Endothelial cell of umbilical vein (primary cell): ENCODE data around the gene DYNC1H1. TPM values are rescaled to one million over a fixed set of nuclear protein-coding genes. Genes with fewer than 3 reads are reported as not detected.

Experiments used
- BruUV-seq: library from RNA; stranded (reverse); fragments of 400-500 nt; replicated peaks from 2 replicates; lab custom pipeline; 2021; lab: Mats Ljungman, UMichigan
- CTCF ChIA-PET: fragments of 300-600, 350-600 bp; sonication (Branson Sonifier 250); formaldehyde crosslinking; loops from one replicate; lab custom pipeline; 2021; ENCODE audit warnings: antibody characterized with exemption, inconsistent platforms; lab: Charles Lee
- POLR2A ChIA-PET: fragments of 300-600, 350-600 bp; sonication (Branson Sonifier 250); formaldehyde crosslinking; loops from one replicate; lab custom pipeline; 2021; ENCODE audit warnings: antibody characterized with exemption, inconsistent platforms; lab: Charles Lee
- DNase-seq: peaks from one replicate; pipeline ENCODE4 v3.0.0-alpha.2; 2011; ENCODE audit warnings: low read depth, low spot score
- FAIRE-seq: peaks from 2 replicates; lab custom pipeline; 2011; peaks lifted over from hg19 to GRCh38; lab: Jason Lieb, UNC
- H2AFZ ChIP-seq: 2 replicates; pipeline ENCODE4 v1.6.0; 2012; ENCODE audit warnings: low read depth, low read length, control low read depth, inconsistent platforms
- H3K27ac ChIP-seq: 2 replicates; pipeline ENCODE4 v1.5.1; 2011; ENCODE audit warnings: low read depth, mild to moderate bottlenecking, control low read depth, low read length, moderate library complexity; ENCODE audit not compliant: insufficient read depth
- H3K27me3 ChIP-seq, 2 experiments: 2 replicates each; pipeline versions ENCODE4 v1.6.0 to v1.6.1; 2011; ENCODE audit warnings: low read length in 2 of 2, mixed read lengths in 1 of 2; ENCODE audit not compliant: control insufficient read depth in 2 of 2, insufficient read depth in 2 of 2
- H3K36me3 ChIP-seq, 2 experiments: 2 replicates in 1 of 2; 3 replicates in 1 of 2; pipeline ENCODE4 v1.5.1; 2011; ENCODE audit warnings: low read length in 2 of 2, mild to moderate bottlenecking in 1 of 2, moderate library complexity in 1 of 2; ENCODE audit not compliant: control insufficient read depth in 2 of 2, insufficient read depth in 2 of 2; ENCODE audit errors: extremely low read depth in 1 of 2
- H3K4me1 ChIP-seq: 3 replicates; pipeline ENCODE4 v1.5.1; 2011; ENCODE audit warnings: mild to moderate bottlenecking, low read length; ENCODE audit not compliant: control insufficient read depth, insufficient read depth; ENCODE audit errors: extremely low read depth
- H3K4me2 ChIP-seq: 2 replicates; pipeline ENCODE4 v1.6.1; 2011; ENCODE audit warnings: low read length, control low read depth, mixed read lengths; ENCODE audit not compliant: insufficient read depth
- H3K4me3 ChIP-seq, 3 experiments: fragments of 200-600 bp in 1 of 3; sonication (generic), shearing (Covaris generic) in 1 of 3; replicated peaks in 1 of 3; 2 replicates each; pipeline ENCODE4 v1.5.1; 2011 to 2016; ENCODE audit warnings: control low read depth in 3 of 3, low read length in 3 of 3, mild to moderate bottlenecking in 2 of 3, inconsistent platforms in 1 of 3, low read depth in 1 of 3, moderate library complexity in 1 of 3; ENCODE audit not compliant: insufficient read depth in 1 of 3
- H3K79me2 ChIP-seq: 2 replicates; pipeline ENCODE4 v1.6.0; 2012; ENCODE audit warnings: low read length, inconsistent platforms; ENCODE audit not compliant: control insufficient read depth, insufficient read depth
- H3K9ac ChIP-seq: replicated peaks from 2 replicates; pipeline ENCODE3; 2011; ENCODE audit warnings: low read length, control low read depth; ENCODE audit not compliant: insufficient read depth; ENCODE audit errors: extremely low read depth
- H3K9me1 ChIP-seq: replicated peaks from 3 replicates; pipeline ENCODE4 v1.6.0; 2011; ENCODE audit warnings: mild to moderate bottlenecking, low read length; ENCODE audit not compliant: control insufficient read depth, insufficient read depth; ENCODE audit errors: extremely low read depth
- H3K9me3 ChIP-seq: replicated peaks from 2 replicates; pipeline ENCODE4 v1.5.1; 2012; ENCODE audit warnings: low read length, inconsistent platforms; ENCODE audit not compliant: control insufficient read depth, insufficient read depth
- H4K20me1 ChIP-seq: replicated peaks from 2 replicates; pipeline ENCODE3; 2011; ENCODE audit warnings: mild to moderate bottlenecking, low read length; ENCODE audit not compliant: control insufficient read depth, insufficient read depth; ENCODE audit errors: extremely low read depth
- EZH2 ChIP-seq: IDR thresholded peaks from 2 replicates; pipeline ENCODE4 v1.6.1; 2012; ENCODE audit warnings: borderline replicate concordance, low read depth, mild to moderate bottlenecking, moderate library complexity, low read length, inconsistent platforms; ENCODE audit not compliant: severe bottlenecking
- FOS ChIP-seq: IDR thresholded peaks from 2 replicates; pipeline ENCODE4 v1.6.1; 2011; ENCODE audit warnings: mild to moderate bottlenecking, low read length, moderate library complexity, borderline replicate concordance; ENCODE audit not compliant: insufficient read depth
- GATA2 ChIP-seq: IDR thresholded peaks from 2 replicates; pipeline ENCODE4 v1.7.0; 2011; ENCODE audit warnings: low read depth, mild to moderate bottlenecking, moderate library complexity, mixed read lengths, low read length; ENCODE audit not compliant: insufficient read length, insufficient read depth
- JUN ChIP-seq: IDR thresholded peaks from 2 replicates; pipeline ENCODE4 v1.6.1; 2011; ENCODE audit warnings: borderline replicate concordance, low read depth; ENCODE audit not compliant: insufficient read length, insufficient read depth
- MYC ChIP-seq: IDR thresholded peaks from one replicate; pipeline ENCODE4 v1.6.1; 2011; ENCODE audit warnings: mild to moderate bottlenecking, low read depth, low read length
- POLR2A ChIP-seq: IDR thresholded peaks from 2 replicates; pipeline ENCODE4 v1.6.1; 2012; ENCODE audit warnings: low read depth, mild to moderate bottlenecking, control low read depth, low read length
- POLR2AphosphoS5 ChIP-seq: IDR thresholded peaks from 2 replicates; pipeline ENCODE4 v1.6.1; 2012; ENCODE audit warnings: low read depth, mild to moderate bottlenecking, control low read depth, low read length, moderate library complexity; ENCODE audit not compliant: insufficient read depth
- dilution Hi-C: fragments of 300-500 bp; cut with MboI; formaldehyde crosslinking; loops from one replicate; pipeline ENCODE4 v1.15.0; 2019; ENCODE audit warnings: low sequenced_read_pairs; ENCODE audit not compliant: extremely low pct_ligation_motif_present
- intact Hi-C: fragments of 100-400 bp; cut with micrococcal nuclease; formaldehyde crosslinking; loops from one replicate; pipeline ENCODE4 v1.10.0; 2022
- polyA plus RNA-seq, 4 experiments: library from polyadenylated mRNA; depleted of rRNA in 3 of 4; stranded (reverse) in 3 of 4; unstranded in 1 of 4; fragments of >200 nt; gene quantifications; 2 replicates each; pipeline versions ENCODE4 v1.2.1 to v1.2.3, GENCODE V29; 2011 to 2012; ENCODE audit warnings: missing spikeins in 1 of 4
- total RNA-seq: library from RNA; stranded (reverse); gene quantifications from 2 replicates; pipeline ENCODE4 v1.2.3, GENCODE V29; 2021
- TF ChIP-seq, protein P1 (sequence below): IDR thresholded peaks from 2 replicates; pipeline ENCODE4 v1.6.1; 2011; ENCODE audit not compliant: insufficient read depth, insufficient read length

The DYNC1H1 gene
- total and polyA plus RNA-seq, 2 donors (not counting 3 experiments of a cell fraction or from before 2014, with no cell fraction given), result 254 to 648 TPM

DNA sequence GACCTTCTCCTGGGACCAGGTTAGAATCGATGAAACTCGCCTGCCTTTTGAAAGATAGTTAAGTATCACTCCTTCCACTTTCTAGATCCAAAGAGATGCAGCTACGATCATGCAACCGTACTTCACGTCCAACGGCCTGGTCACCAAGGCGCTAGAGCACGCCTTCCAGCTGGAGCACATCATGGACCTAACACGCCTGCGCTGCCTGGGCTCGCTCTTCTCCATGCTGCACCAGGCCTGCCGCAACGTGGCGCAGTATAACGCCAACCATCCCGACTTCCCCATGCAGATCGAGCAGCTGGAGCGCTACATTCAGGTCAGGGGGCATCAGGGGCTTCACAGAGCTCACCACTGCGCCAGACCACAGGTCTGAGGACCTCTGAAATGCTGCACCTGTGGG is 51.4 kb downstream of the DYNC1H1 start:
- DNase-seq (no peak), FAIRE-seq (no peak)
- Histone ChIP-seq H2AFZ (no peak overlapping the region), H3K4me3 (no peak overlapping the region), H3K4me2 (no peak overlapping the region), H3K27ac (no peak overlapping the region), H3K79me2 (no peaks in the 10 kb centered on the region), H3K27me3 (no peaks in the 10 kb centered on the region), H3K36me3 (peaks cover 58 to 77% of the 10 kb centered on the region in 2 experiments), H3K9me3 (no peaks in the 10 kb centered on the region), H4K20me1 (no peaks in the 10 kb centered on the region), H3K4me1 (no peaks in the 10 kb centered on the region), H3K9ac (no peak overlapping the region), H3K9me1 (no peaks in the 10 kb centered on the region)
- no TSS peak for BruUV-seq
- TF ChIP-seq GATA2 (no peak), JUN (no peak), FOS (no peak), POLR2AphosphoS5 (no peak)
- TF ChIP-seq, protein P1, sequence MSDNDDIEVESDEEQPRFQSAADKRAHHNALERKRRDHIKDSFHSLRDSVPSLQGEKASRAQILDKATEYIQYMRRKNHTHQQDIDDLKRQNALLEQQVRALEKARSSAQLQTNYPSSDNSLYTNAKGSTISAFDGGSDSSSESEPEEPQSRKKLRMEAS, result no peak
- intact Hi-C loops (no loop called here), dilution Hi-C loops (no loop called here)
- POLR2A ChIA-PET, result interaction anchor here (0.6 kb wide), 1 partner anchor 31 kb away, joined by 5 read pairs; no protein-coding TSS in a partner anchor
- CTCF ChIA-PET, result no interaction called here

DNA sequence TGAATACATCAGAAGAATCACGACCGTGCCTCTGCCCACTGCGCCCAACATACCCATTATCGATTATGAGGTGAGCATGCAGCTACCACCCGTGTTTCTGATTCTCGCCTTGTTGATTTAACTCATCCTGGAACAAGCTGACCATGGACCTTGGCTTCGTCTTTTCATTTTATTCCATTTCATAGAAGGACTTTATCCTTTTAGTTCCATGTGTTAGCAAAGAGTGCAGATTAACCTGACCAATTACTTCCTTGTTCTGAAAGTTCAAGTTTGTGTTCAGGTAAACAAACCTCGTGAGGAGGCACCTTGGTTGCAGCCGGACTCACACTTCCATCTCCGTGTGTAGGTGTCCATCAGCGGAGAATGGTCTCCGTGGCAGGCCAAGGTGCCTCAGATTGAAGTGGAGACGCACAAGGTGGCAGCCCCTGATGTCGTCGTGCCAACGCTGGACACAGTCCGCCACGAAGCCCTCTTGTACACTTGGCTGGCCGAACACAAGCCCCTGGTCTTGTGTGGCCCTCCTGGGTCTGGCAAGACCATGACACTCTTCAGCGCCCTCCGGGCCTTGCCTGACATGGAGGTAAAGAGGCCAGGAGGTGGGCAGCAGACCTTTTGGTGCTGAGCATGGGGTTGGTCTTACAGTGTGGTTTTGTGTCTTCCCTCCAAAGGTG is 52.2 kb downstream of the DYNC1H1 start:
- no peak overlapping the region for H3K4me3 ChIP-seq
- no peaks in the 10 kb centered on the region for H4K20me1 ChIP-seq
- peaks cover 57 to 76% of the 10 kb centered on the region in 2 experiments for H3K36me3 ChIP-seq
- CTCF ChIA-PET, result no interaction called here
- intact Hi-C loops, result no loop called here
- BruUV-seq, result TSS peak; percentile 83
- DNase-seq, result no peak
- no peak overlapping the region for H3K9ac ChIP-seq
- H3K9me1 ChIP-seq, result no peaks in the 10 kb centered on the region
- POLR2A ChIA-PET, result no interaction called here
- H3K27ac ChIP-seq, result no peak overlapping the region
- dilution Hi-C loops, result no loop called here
- TF ChIP-seq GATA2 (no peak), POLR2A (no peak), EZH2 (no peak), MYC (no peak), JUN (no peak)
- TF ChIP-seq, protein P1, result no peak
- no peaks in the 10 kb centered on the region for H3K9me3 ChIP-seq
- no peaks in the 10 kb centered on the region for H3K4me1 ChIP-seq
- no peak overlapping the region for H2AFZ ChIP-seq
- no peak for FAIRE-seq
- no peak overlapping the region for H3K4me2 ChIP-seq
- no peaks in the 10 kb centered on the region for H3K27me3 ChIP-seq
- no peaks in the 10 kb centered on the region for H3K79me2 ChIP-seq
